NCI-H1694 (cell line): ENCODE results near the gene NDUFA11.
"Not testable (repeated sequence)": the region's sequence is repeated elsewhere in the genome, so short reads cannot be mapped to it uniquely, and the experiment has no call there.

Experiments
- DNase-seq: peaks from one replicate; lab custom pipeline; 2025; lab: John Stamatoyannopoulos, UW

The NDUFA11 gene

GRCh38 chr19:5889288-5889971 lies 14.2 kb downstream of the NDUFA11 start:
- no peak for DNase-seq

- not testable (repeated sequence) for DNase-seq
These were observed 19.4 kb downstream of the NDUFA11 start for GRCh38 chr19:5884065-5884811.

- not testable (repeated sequence) for DNase-seq
These were observed 20.3 kb downstream of the NDUFA11 start for GRCh38 chr19:5883157-5883873.

GRCh38 chr19:5882421-5882968 lies 21.1 kb downstream of the NDUFA11 start:
- DNase-seq: no peak

- no peak for DNase-seq
These were observed 21.9 kb downstream of the NDUFA11 start for GRCh38 chr19:5881543-5882299.

GRCh38 chr19:5880604-5881078 lies 22.9 kb downstream of the NDUFA11 start:
- no peak for DNase-seq

GRCh38 chr19:5880196-5880595 lies 23.4 kb downstream of the NDUFA11 start:
- no peak for DNase-seq

- DNase-seq: no peak
These were observed 25.7 kb downstream of the NDUFA11 start for GRCh38 chr19:5877882-5878281.

- DNase-seq: no peak
These were observed 26.2 kb downstream of the NDUFA11 start for GRCh38 chr19:5877427-5877826.

GRCh38 chr19:5874496-5874895 lies 29.1 kb downstream of the NDUFA11 start:
- not testable (repeated sequence) for DNase-seq

- DNase-seq: no peak
These were observed 29.9 kb downstream of the NDUFA11 start for GRCh38 chr19:5873617-5874199.

- DNase-seq: no peak
These were observed 32.6 kb downstream of the NDUFA11 start for GRCh38 chr19:5870986-5871394.

- no peak for DNase-seq
These were observed 36.1 kb downstream of the NDUFA11 start for GRCh38 chr19:5867201-5868136.

- no peak for DNase-seq
These were observed 37.8 kb downstream of the NDUFA11 start for GRCh38 chr19:5865772-5866171.

GRCh38 chr19:5864725-5865486 lies 38.7 kb downstream of the NDUFA11 start:
- DNase-seq: no peak

- DNase-seq: no peak
These were observed 39.4 kb downstream of the NDUFA11 start for GRCh38 chr19:5864013-5864720.

- no peak for DNase-seq
These were observed 40.4 kb downstream of the NDUFA11 start for GRCh38 chr19:5863030-5863665.
